GM19351 (cell line): ENCODE results near the gene DDX55.
"Not testable (repeated sequence)": the region's sequence is repeated elsewhere in the genome, so short reads cannot be mapped to it uniquely, and the experiment has no call there.

Experiments
- ATAC-seq: cut with Tn5 transposase; IDR thresholded peaks from one replicate; pipeline ENCODE4 v1.9.1; 2021; ENCODE audit warnings: mild to moderate bottlenecking, moderate library complexity; ENCODE audit not compliant: unreplicated experiment

Gene DDX55, protein sequence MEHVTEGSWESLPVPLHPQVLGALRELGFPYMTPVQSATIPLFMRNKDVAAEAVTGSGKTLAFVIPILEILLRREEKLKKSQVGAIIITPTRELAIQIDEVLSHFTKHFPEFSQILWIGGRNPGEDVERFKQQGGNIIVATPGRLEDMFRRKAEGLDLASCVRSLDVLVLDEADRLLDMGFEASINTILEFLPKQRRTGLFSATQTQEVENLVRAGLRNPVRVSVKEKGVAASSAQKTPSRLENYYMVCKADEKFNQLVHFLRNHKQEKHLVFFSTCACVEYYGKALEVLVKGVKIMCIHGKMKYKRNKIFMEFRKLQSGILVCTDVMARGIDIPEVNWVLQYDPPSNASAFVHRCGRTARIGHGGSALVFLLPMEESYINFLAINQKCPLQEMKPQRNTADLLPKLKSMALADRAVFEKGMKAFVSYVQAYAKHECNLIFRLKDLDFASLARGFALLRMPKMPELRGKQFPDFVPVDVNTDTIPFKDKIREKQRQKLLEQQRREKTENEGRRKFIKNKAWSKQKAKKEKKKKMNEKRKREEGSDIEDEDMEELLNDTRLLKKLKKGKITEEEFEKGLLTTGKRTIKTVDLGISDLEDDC

DNA sequence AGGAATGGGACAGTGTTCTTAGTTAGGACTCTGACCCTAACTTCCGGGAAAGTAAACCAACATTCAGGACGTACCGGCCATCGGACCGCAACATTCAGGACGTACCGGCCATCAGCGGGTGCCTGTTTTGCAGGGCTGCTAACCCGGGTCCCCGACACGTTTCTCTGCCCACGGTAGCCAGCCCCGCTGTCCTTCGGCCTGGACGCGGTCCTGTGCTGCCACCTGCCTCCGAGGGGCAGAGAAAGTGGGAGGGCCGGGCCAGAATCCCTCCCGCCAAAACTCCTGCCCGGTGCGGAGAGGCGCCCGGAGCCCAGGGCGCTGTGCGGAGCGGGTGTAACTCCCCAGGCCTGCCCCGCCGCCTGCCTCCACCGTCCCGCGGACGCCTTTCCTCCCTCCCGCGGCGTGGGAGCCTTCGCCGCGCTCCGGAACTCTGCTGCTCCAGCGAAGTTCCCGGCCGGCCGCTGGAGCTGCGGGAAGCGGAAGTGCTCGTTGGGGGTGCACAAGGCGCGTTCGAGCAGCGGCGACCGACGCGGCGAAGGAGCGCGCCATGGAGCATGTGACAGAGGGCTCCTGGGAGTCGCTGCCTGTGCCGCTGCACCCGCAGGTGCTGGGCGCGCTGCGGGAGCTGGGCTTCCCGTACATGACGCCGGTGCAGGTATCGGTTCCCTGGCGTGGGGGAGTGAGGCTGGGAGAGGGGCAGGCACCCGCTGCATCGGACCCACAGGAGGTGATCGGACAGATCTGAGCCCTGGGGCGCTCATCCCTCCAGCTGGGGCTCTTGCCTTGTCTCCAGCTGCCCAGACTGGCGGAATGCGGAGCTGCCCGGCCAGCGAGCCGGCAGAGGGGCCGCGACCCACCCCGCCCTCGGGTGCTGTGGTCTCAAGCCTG is at the start of gene DDX55:
Gene DDX55 (plus strand): TSS at position 498 of the 888 bp plus-strand sequence. CDS start 50 bp downstream, at position 548.
- peak; percentile 87 for ATAC-seq

GRCh38 chr12:123554136-123554535 is 47.8 kb upstream of the DDX55 start:
- ATAC-seq, result not testable (repeated sequence)

DNA sequence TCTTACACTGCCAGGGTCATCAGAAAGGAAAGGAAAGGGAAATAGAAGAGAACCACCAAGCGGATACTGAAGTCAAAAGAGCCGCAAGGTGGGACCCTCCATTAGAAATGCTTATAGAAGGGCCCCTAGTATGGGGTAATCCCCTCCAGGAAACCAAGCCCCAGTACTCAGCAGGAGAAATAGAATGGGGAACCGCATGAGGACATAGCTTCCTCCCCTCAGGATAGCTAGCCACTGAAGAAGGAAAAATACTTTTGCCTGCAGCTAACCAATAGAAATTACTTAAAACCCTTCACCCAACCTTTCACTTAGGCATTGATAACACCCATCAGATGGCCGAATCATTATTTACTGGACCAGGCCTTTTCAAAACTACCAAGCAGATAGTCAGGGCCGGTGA is 47.1 kb upstream of the DDX55 start:
- ATAC-seq, result not testable (repeated sequence)

GRCh38 chr12:123558487-123558886 is 43.4 kb upstream of the DDX55 start:
- ATAC-seq, result not testable (repeated sequence)

- no peak for ATAC-seq
Measured at GRCh38 chr12:123559468-123559867, 42.4 kb upstream of the DDX55 start.

- ATAC-seq, result no peak
Measured at GRCh38 chr12:123571343-123571813, 30.5 kb upstream of the DDX55 start.

GRCh38 chr12:123572391-123572790 is 29.5 kb upstream of the DDX55 start:
- ATAC-seq, result no peak

GRCh38 chr12:123573870-123574269 is 28.0 kb upstream of the DDX55 start:
- no peak for ATAC-seq

GRCh38 chr12:123576611-123577010 is 25.3 kb upstream of the DDX55 start:
- no peak for ATAC-seq

GRCh38 chr12:123578243-123578642 is 23.7 kb upstream of the DDX55 start:
- no peak for ATAC-seq

GRCh38 chr12:123578829-123579228 is 23.1 kb upstream of the DDX55 start:
- ATAC-seq, result not testable (repeated sequence)

GRCh38 chr12:123580772-123581171 is 21.1 kb upstream of the DDX55 start:
- no peak for ATAC-seq

DNA sequence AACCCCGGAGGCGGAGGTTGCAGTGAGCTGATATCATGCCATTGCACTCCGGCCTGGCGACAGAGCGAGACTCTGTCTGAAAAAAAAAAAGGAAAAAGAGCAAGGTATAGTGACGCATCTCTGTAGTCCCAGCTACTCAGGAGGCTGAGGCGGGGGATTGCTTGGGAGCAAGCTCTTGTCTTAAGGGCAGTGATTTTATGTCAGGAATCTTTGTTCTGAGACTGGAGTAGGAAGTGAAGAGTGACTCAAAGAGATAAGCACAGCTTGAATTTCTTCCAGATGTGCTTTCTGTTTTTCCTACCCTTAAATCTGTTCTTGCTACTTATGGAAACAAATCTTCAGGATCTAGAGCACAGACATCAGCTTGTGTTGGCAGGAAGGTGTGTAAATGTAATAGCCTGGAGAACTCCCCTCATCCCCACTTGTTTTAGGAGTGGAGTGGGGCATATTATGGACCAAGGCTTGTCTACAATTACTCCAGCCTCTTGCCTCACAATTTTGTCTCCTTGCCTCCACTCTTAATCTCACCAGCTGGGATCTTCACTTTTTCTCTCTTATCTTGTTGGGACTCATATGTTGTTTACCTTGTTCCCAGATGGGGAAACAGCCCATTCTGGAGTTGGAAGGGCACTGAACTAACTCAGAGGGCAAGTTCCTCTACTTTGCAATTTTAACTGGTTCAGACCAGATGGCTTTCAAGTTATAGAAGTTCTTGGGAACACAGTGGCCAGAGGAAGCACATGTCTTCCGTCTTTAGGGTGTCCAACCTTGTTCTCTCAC is 10.0 kb upstream of the DDX55 start:
- ATAC-seq, result no peak

GRCh38 chr12:123595729-123596128 is 6.2 kb upstream of the DDX55 start:
- no peak for ATAC-seq

GRCh38 chr12:123597100-123597499 is 4.8 kb upstream of the DDX55 start:
- ATAC-seq, result no peak

- no peak for ATAC-seq
Measured at GRCh38 chr12:123598522-123598921, 3.4 kb upstream of the DDX55 start.

GRCh38 chr12:123599310-123599709 is 2.6 kb upstream of the DDX55 start:
- ATAC-seq, result no peak

GRCh38 chr12:123599721-123600120 is 2.2 kb upstream of the DDX55 start:
- ATAC-seq, result no peak

GRCh38 chr12:123602651-123603195 is 824 bp downstream of the DDX55 start:
- no peak for ATAC-seq

GRCh38 chr12:123603495-123603894 is 1.6 kb downstream of the DDX55 start:
- ATAC-seq, result not testable (repeated sequence)
